ENCODE data around the gene AIFM2.
"Not testable (repeated sequence)": the region's sequence is repeated elsewhere in the genome, so short reads cannot be mapped to it uniquely, and the experiment has no call there.

Gene AIFM2

GRCh38 chr10:70090951-70091350, 41.7 kb downstream of the AIFM2 start:
- DNase-seq (ENCODE audit: low read depth): no peak

DNA sequence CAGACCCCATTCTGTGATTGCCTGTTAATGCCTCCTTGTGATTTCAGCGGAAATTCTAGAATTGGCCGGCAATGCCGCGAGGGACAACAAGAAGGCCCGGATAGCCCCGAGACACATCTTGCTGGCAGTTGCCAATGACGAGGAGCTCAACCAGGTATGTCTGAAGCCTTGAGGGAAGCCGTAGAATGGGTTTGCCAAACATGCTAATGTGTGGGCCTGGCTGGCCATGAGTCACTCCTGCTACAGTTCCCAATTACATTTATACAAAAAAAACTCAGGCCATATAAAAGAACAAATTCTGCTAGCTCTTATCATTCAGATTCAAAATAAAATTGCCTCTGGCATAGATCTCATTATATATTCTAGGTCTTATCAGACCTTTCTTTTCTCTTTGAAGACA, 42.6 kb downstream of the AIFM2 start:
- no peak for DNase-seq (ENCODE audit: low read depth)

GRCh38 chr10:70088308-70088698, 44.3 kb downstream of the AIFM2 start:
- DNase-seq (ENCODE audit: low read depth): no peak

GRCh38 chr10:70087616-70088307, 44.9 kb downstream of the AIFM2 start:
- no peak for DNase-seq (ENCODE audit: low read depth)

GRCh38 chr10:70085975-70086613, 46.5 kb downstream of the AIFM2 start:
- DNase-seq (ENCODE audit: low read depth): no peak

DNA sequence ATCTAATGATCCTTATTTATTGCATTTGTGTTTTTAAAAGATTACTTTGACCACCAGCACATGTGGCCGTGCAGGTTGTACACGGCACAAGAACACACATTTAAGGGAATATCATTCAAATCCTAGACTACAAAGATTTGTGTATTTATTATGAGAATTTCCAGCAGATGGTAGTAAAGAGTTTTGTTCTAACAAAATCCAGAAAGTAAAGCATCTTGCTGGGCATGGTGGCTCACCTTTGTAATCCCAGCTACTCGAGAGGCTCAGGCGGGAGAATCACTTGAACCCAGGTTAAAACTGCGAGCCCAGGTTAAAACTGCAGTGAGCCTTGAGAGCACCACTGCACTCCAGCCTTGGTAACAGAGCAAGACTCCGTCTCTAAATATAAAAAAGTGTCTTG, 48.4 kb downstream of the AIFM2 start:
- no peak for DNase-seq (ENCODE audit: low read depth)

- DNase-seq (ENCODE audit: low read depth): not testable (repeated sequence)
Observed at GRCh38 chr10:70080789-70081188, 51.8 kb downstream of the AIFM2 start.

DNA sequence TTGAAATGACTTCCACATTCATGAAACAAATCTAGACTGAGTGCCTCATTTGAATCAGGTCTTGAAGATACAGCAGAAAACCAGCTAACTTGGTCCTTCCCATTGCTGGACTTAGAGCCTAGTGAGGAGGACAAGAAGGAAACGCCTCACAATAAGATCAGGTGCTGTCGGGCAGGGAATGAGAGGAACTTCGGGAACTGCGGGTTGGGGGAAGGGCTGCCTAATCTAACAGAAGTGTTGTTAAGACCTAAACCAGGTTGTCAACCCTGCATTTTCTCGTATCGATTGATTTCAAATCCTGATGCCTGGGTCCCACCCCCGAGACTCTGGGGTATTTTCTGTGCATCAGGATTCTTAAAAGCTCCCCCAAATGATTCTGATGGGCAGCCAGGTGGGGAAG, 53.7 kb downstream of the AIFM2 start:
- no peak for DNase-seq (ENCODE audit: low read depth)

GRCh38 chr10:70078329-70078728, 54.3 kb downstream of the AIFM2 start:
- DNase-seq (ENCODE audit: low read depth): no peak

DNA sequence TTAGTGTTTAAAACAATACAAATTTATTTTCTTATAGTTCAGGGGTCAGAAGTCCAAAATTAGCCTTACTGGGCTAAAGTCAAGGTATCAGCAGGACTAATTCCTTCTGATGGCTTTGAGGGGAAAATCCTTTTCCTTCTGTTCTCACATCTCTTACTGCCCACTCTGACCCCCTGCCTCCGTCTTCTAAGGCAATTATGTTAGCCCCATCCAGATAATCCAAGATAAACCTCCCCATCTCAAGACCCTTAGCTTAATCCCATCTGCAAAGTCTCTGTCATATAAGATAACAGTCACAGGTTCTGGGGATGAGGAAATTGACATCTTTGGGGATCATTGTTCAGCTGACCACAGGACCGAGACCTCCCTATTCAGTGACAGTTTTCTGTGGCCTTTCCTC, 57.7 kb downstream of the AIFM2 start:
- no peak for DNase-seq (ENCODE audit: low read depth)

DNA sequence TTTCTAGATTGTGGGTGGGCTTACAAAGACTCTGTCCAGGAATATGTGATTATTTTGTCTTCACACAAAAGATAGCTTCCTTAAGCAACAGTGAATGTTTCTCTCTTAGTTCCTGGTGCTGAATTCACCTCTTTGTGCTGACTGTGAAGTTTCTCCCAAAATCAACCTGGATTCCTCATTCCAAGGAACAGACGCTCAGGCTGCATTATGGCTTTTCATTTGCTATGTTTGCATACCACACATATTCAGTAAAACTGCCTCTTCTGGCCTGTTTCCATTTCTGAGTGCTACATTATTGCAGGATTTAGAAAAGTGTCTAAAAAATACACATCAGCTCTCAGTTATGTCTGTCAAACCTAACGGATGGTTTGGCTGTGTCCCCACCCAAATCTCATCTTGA, 58.5 kb downstream of the AIFM2 start:
- DNase-seq (ENCODE audit: low read depth): no peak

- no peak for DNase-seq (ENCODE audit: low read depth)
Observed at GRCh38 chr10:70070834-70071233, 61.8 kb downstream of the AIFM2 start.

DNA sequence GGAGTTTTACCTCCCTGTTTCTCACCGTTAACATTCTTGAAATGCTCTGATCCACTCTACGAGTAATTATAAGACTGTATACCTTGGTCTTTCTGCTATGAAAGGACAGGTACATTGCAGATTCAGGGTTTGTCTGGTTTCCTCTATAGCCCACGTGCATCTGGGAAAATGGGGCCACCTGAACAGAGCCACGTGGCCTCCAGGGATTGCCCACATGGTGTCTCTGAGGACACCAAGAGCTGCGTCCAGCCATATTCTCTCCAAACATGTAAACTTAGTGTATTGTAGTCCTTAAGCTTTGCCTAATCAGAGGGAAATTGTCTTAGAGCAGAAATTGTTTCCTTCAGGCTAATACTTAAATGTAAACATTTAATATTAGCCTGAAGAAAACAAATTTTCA, 63.3 kb downstream of the AIFM2 start:
- no peak for DNase-seq (ENCODE audit: low read depth)

- DNase-seq (ENCODE audit: low read depth): no peak
Observed at GRCh38 chr10:70068925-70069324, 63.7 kb downstream of the AIFM2 start.

DNA sequence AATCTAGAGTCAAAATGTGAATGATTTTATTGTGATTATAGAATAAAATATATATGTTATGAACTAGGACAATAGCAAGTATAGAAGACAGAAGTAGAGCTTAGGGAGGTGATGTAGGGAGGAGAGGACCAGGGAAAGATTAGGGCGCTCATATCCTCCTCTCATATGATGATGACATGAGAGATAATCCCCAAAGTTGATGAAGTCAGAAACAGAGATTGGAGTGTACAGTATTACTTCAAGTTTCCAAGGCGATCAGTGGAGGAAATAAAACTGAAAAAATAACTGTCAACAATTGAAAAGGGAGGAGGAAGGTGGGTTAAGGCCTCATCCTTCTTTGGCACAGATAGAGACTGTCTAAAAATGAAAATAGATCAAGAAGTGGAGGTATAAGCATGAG, 65.0 kb downstream of the AIFM2 start:
- no peak for DNase-seq (ENCODE audit: low read depth)

DNA sequence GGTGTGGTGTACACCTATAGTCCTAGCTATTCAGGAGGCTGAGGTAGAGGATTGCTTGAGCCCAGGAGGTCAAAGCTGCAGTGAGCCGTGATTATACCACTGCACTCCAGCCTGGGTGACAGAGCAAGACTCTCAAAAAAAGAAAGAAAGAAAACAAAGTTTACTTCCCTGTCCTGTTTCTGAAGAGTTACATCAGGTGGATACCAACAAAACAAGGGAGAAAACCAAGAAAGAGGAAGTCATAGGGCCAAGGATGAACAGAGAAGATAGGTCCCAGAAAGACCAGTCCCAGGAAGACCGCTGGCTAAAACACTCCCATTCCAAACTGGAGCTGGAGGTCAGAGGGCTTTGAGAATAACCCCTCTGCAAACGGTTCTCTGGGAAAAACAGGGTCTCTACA, 66.4 kb downstream of the AIFM2 start:
- DNase-seq (ENCODE audit: low read depth): no peak

- DNase-seq (ENCODE audit: low read depth): no peak
Observed at GRCh38 chr10:70064486-70064885, 68.1 kb downstream of the AIFM2 start.

- no peak for DNase-seq (ENCODE audit: low read depth)
Observed at GRCh38 chr10:70063418-70064098, 69.1 kb downstream of the AIFM2 start.
